Measurements from ENCODE around the gene ABLIM3.
"Not testable (repeated sequence)": the region's sequence is repeated elsewhere in the genome, so short reads cannot be mapped to it uniquely, and the experiment has no call there.

ABLIM3 gene

DNA sequence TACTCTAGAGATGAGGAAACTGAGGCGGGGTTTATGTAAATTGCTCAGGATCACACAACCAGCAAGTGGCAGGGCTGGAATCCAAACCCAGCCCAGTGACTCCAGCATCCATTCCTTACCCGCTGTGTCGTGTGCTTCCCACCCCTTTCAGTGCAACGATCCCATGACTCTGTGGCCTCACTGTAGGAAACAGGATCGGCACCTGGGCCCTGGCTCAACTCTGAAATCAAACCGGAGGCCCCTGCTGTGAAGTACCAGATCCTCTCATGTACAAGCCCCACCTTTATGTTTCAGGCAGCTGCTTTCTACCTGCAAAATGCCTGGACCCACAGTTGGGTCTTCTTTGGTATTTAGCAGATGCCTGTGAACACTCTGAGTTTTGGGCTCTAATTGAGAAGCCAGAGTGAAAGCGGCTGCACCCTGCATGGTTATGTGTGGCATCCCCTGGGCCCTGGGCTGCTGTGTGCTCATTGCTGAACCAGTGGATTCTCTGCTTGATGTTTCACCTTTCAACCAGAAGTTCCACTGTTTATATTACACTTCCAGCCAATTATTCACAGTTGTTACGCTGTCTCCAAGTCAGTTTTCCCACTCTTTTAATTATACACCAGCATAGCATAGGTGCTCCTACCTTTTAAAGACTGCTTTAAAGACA, 36.7 kb downstream of the ABLIM3 start:
- no peak overlapping the region for H3K27ac ChIP-seq (ENCODE audit: poor library complexity, severe bottlenecking)
- no peaks in the 10 kb centered on the region for H3K9me3 ChIP-seq (ENCODE audit: severe bottlenecking)
- H3K36me3 ChIP-seq (ENCODE audit: low read depth): no peaks in the 10 kb centered on the region; the same call in 1 of the 2 replicates
- TF ChIP-seq CTCF (IDR thresholded peaks at IDR 0.05; ENCODE audit: poor library complexity, severe bottlenecking): no peak
- DNase-seq (ENCODE audit: low spot score): no peak
- H3K27me3 ChIP-seq (ENCODE audit: insufficient read depth, poor library complexity, severe bottlenecking): no peaks in the 10 kb centered on the region
- peaks cover 5% of the 10 kb centered on the region for H3K4me1 ChIP-seq (ENCODE audit: insufficient read depth, poor library complexity, severe bottlenecking)
- ATAC-seq (ENCODE audit: low read depth): no peak
- no peak overlapping the region for H3K4me3 ChIP-seq (ENCODE audit: severe bottlenecking)

- H3K9me3 ChIP-seq (ENCODE audit: severe bottlenecking): no peaks in the 10 kb centered on the region
- H3K4me1 ChIP-seq (ENCODE audit: insufficient read depth, poor library complexity, severe bottlenecking): peaks cover 7% of the 10 kb centered on the region
- DNase-seq (ENCODE audit: low spot score) (no peak), ATAC-seq (ENCODE audit: low read depth) (no peak)
- H3K4me3 ChIP-seq (ENCODE audit: severe bottlenecking): no peak overlapping the region
- no peak overlapping the region for H3K27ac ChIP-seq (ENCODE audit: poor library complexity, severe bottlenecking)
- H3K36me3 ChIP-seq (ENCODE audit: low read depth): peaks cover 17% of the 10 kb centered on the region
- no peak for TF ChIP-seq CTCF (IDR thresholded peaks at IDR 0.05; ENCODE audit: poor library complexity, severe bottlenecking)
- no peaks in the 10 kb centered on the region for H3K27me3 ChIP-seq (ENCODE audit: insufficient read depth, poor library complexity, severe bottlenecking)
Measured at GRCh38 chr5:149181732-149182131, 40.4 kb downstream of the ABLIM3 start.

DNA sequence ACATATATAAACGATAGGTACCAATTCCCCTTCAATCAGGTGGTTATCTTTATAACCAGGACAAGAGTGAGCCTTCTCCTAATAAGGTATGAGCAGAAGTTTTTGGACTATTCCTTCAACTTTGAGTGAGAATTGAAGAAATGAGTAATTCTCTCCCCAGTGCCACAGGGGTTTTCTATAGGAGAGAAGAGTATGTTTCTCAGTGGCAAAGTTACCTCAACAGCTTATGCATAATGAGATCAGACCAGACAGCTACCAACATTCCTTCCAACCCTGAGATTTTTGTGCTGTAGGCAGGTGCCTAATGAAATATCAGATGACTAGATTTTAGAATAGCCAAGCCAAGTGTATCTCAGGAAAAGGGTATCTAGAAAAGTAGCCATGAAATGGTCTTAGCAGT, 40.9 kb downstream of the ABLIM3 start:
- H3K9me3 ChIP-seq (ENCODE audit: severe bottlenecking): no peaks in the 10 kb centered on the region
- peaks cover 13% of the 10 kb centered on the region for H3K4me1 ChIP-seq (ENCODE audit: insufficient read depth, poor library complexity, severe bottlenecking)
- ATAC-seq (ENCODE audit: low read depth) (no peak), DNase-seq (ENCODE audit: low spot score) (no peak)
- H3K36me3 ChIP-seq (ENCODE audit: low read depth): peaks cover 17% of the 10 kb centered on the region
- no peak overlapping the region for H3K4me3 ChIP-seq (ENCODE audit: severe bottlenecking)
- H3K27me3 ChIP-seq (ENCODE audit: insufficient read depth, poor library complexity, severe bottlenecking): no peaks in the 10 kb centered on the region
- no peak for TF ChIP-seq CTCF (IDR thresholded peaks at IDR 0.05; ENCODE audit: poor library complexity, severe bottlenecking)
- no peak overlapping the region for H3K27ac ChIP-seq (ENCODE audit: poor library complexity, severe bottlenecking)

- H3K4me3 ChIP-seq (ENCODE audit: severe bottlenecking): no peak overlapping the region
- H3K27ac ChIP-seq (ENCODE audit: poor library complexity, severe bottlenecking): no peak overlapping the region
- H3K9me3 ChIP-seq (ENCODE audit: severe bottlenecking): no peaks in the 10 kb centered on the region
- H3K36me3 ChIP-seq (ENCODE audit: low read depth): peaks cover 29% of the 10 kb centered on the region
- no peaks in the 10 kb centered on the region for H3K27me3 ChIP-seq (ENCODE audit: insufficient read depth, poor library complexity, severe bottlenecking)
- no peak for TF ChIP-seq CTCF (IDR thresholded peaks at IDR 0.05; ENCODE audit: poor library complexity, severe bottlenecking)
- peaks cover 39% of the 10 kb centered on the region for H3K4me1 ChIP-seq (ENCODE audit: insufficient read depth, poor library complexity, severe bottlenecking)
- no peak for ATAC-seq (ENCODE audit: low read depth)
- DNase-seq (ENCODE audit: low spot score): no peak
Measured at GRCh38 chr5:149185067-149185466, 43.8 kb downstream of the ABLIM3 start.

DNA sequence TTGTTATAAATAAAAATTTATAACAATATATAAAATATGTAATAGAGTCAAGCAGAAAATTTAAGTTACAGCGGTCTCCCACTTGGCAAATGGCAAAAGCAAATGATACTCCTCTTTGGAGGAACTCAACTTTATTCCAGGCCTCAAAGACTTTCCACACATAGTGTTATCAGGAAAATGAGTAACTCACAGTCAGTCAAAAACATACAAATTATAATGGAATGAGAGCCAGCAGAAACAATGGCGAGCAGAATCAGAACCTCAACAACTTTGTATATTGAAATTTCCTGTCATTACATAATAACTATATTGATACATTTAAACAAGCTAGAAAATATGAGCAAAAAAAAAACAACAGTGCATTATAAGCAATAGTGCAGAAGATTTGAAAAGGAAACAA, 45.2 kb downstream of the ABLIM3 start:
- H3K4me3 ChIP-seq (ENCODE audit: severe bottlenecking): no peak overlapping the region
- H3K27ac ChIP-seq (ENCODE audit: poor library complexity, severe bottlenecking): peak overlapping the region; percentile 89
- ATAC-seq (ENCODE audit: low read depth): no peak
- no peaks in the 10 kb centered on the region for H3K27me3 ChIP-seq (ENCODE audit: insufficient read depth, poor library complexity, severe bottlenecking)
- no peak for TF ChIP-seq CTCF (IDR thresholded peaks at IDR 0.05; ENCODE audit: poor library complexity, severe bottlenecking)
- no peak for DNase-seq (ENCODE audit: low spot score)
- peaks cover 41% of the 10 kb centered on the region for H3K4me1 ChIP-seq (ENCODE audit: insufficient read depth, poor library complexity, severe bottlenecking)
- no peaks in the 10 kb centered on the region for H3K9me3 ChIP-seq (ENCODE audit: severe bottlenecking)
- H3K36me3 ChIP-seq (ENCODE audit: low read depth): peaks cover 29% of the 10 kb centered on the region

- not testable (repeated sequence) for DNase-seq (ENCODE audit: low spot score); H3K9me3 ChIP-seq (ENCODE audit: severe bottlenecking); H3K27me3 ChIP-seq (ENCODE audit: insufficient read depth, poor library complexity, severe bottlenecking); H3K4me3 ChIP-seq (ENCODE audit: severe bottlenecking)
- H3K36me3 ChIP-seq (ENCODE audit: low read depth): peaks cover 29% of the 10 kb centered on the region
- peaks cover 49% of the 10 kb centered on the region for H3K4me1 ChIP-seq (ENCODE audit: insufficient read depth, poor library complexity, severe bottlenecking)
- ATAC-seq (ENCODE audit: low read depth): peak; percentile 83
- H3K27ac ChIP-seq (ENCODE audit: poor library complexity, severe bottlenecking): peak overlapping the region; percentile 89
Measured at GRCh38 chr5:149187617-149188016, 46.3 kb downstream of the ABLIM3 start.
